Stomach (tissue), 9 donors: Measurements from ENCODE around the gene ITGA1. TPM values are rescaled to one million over a fixed set of nuclear protein-coding genes. Genes with fewer than 3 reads are reported as not detected.
"Not testable (repeated sequence)": the region's sequence is repeated elsewhere in the genome, so short reads cannot be mapped to it uniquely, and the experiment has no call there.

ENCODE experiments used
- DNase-seq, 2 donors: peaks; one replicate each; pipeline versions ENCODE4 v3.0.0 to v3.0.0-alpha.2; 2013 to 2019
- H3K27ac ChIP-seq, 5 donors: fragments of 200-600 bp in 4 of 5; sonication (generic) in 4 of 5; one replicate each; pipeline ENCODE4 v1.5.1; 2013 to 2019; ENCODE audit warnings: mild to moderate bottlenecking in 1 of 5, moderate library complexity in 1 of 5
- H3K27me3 ChIP-seq, 3 donors: fragments of 200-600 bp; sonication (generic); one replicate each; pipeline ENCODE4 v1.5.1; 2017 to 2019; ENCODE audit warnings: mixed run types in 1 of 3
- H3K36me3 ChIP-seq, 4 donors: fragments of 200-600 bp; sonication (generic); 1 replicate in 3 of 4; 2 replicates in 1 of 4; pipeline ENCODE4 v1.5.1; 2016 to 2019
- H3K4me1 ChIP-seq, 4 donors: fragments of 200-600 bp; sonication (generic); one replicate each; pipeline ENCODE4 v1.5.1; 2016 to 2019
- H3K4me3 ChIP-seq, 4 donors: fragments of 200-600 bp; sonication (generic) in 3 of 4; one replicate each; pipeline ENCODE4 v1.5.1; 2016 to 2019; ENCODE audit warnings: mild to moderate bottlenecking in 1 of 4
- H3K9me3 ChIP-seq, 4 donors: fragments of 200-600 bp; sonication (generic); one replicate each; pipeline ENCODE4 v1.5.1; 2016 to 2019
- CTCF ChIP-seq, 7 experiments: fragments of 450-650 bp in 4 of 7; fragments of 200-600 bp in 3 of 7; sonication (generic) in 3 of 7; IDR thresholded peaks; one replicate each; pipeline ENCODE4 v1.5.1; 2016 to 2019; ENCODE audit warnings: antibody characterized with exemption in 7 of 7, control low read depth in 2 of 7, mild to moderate bottlenecking in 1 of 7
- EP300 ChIP-seq: sonication (generic); formaldehyde crosslinking; IDR thresholded peaks from one replicate; pipeline ENCODE4 v1.6.1; 2017; ENCODE audit warnings: antibody characterized with exemption
- POLR2A ChIP-seq, 4 donors: fragments of 450-650 bp; IDR thresholded peaks; one replicate each; pipeline ENCODE4 v1.6.1; 2016; ENCODE audit warnings: antibody characterized with exemption in 4 of 4, control low read depth in 2 of 4, mild to moderate bottlenecking in 1 of 4, moderate library complexity in 1 of 4
- POLR2AphosphoS5 ChIP-seq, 3 donors: sonication (generic); formaldehyde crosslinking; IDR thresholded peaks; one replicate each; pipeline ENCODE4 v1.6.1; 2016; ENCODE audit warnings: antibody characterized with exemption in 3 of 3
- WGBS, 5 donors: extraction: QIAGEN DNeasy Blood & Tissue Kit in 3 of 5; methylation state at CpG; one replicate each; pipeline versions ENCODE4 v1.1.5 to v1.1.7; 2013 to 2018; 5-methylcytosine and 5-hydroxymethylcytosine counted together
- intact Hi-C: fragments of 100-400 bp; cut with DNase I; formaldehyde crosslinking; loops from one replicate; pipeline ENCODE4 v1.15.1; 2023; ENCODE audit warnings: low total_unique reads
- polyA plus RNA-seq, 3 donors: library from polyadenylated mRNA; stranded (reverse); fragments of 200-250 nt; gene quantifications; one replicate each; pipeline ENCODE4 v1.2.3, GENCODE V29; 2013
- total RNA-seq, 5 donors: library from RNA; depleted of rRNA; stranded (reverse); fragments of >200 nt; gene quantifications; one replicate each; pipeline versions ENCODE4 v1.1.0 to v1.2.3, GENCODE V29; 2014 to 2016
- donor health status: healthy with polysubstance abuse.
- donor health status: Bipolar disorder and iron deficiency.
- donor health status: healthy.

The ITGA1 gene
- total and polyA plus RNA-seq, 8 donors = 2.7 to 507 (median 77.0) TPM

GRCh38 chr5:52818360-52818759 lies 30.6 kb downstream of the ITGA1 start:
- H3K9me3 ChIP-seq = no peaks in the 10 kb centered on the region
- no peaks in the 10 kb centered on the region for H3K36me3 ChIP-seq
- intact Hi-C loops = no loop called here
- H3K27me3 ChIP-seq = no peaks in the 10 kb centered on the region
- TF ChIP-seq POLR2A (IDR thresholded peaks at IDR 0.05) = no peak
- TF ChIP-seq EP300 = no peak
- TF ChIP-seq CTCF (IDR thresholded peaks at IDR 0.05) = no peak
- TF ChIP-seq POLR2AphosphoS5 (IDR thresholded peaks at IDR 0.05) = no peak
- H3K27ac ChIP-seq = no peak overlapping the region
- H3K4me3 ChIP-seq = no peak overlapping the region
- DNase-seq = no peak
- peaks cover 0 to 63% (median 30%) of the 10 kb centered on the region in 4 donors for H3K4me1 ChIP-seq
- 86 to 96% (median 95%) methylated on average over 1 of the region's 1 CpG for WGBS, 5 donors

GRCh38 chr5:52818807-52819206 lies 31.1 kb downstream of the ITGA1 start:
- H3K4me1 ChIP-seq = peaks cover 0 to 64% (median 30%) of the 10 kb centered on the region in 4 donors
- 78 to 96% (median 83%) methylated on average over 3 of the region's 3 CpGs for WGBS, 5 donors
- H3K9me3 ChIP-seq, intact Hi-C loops, H3K27ac ChIP-seq, DNase-seq, H3K27me3 ChIP-seq, H3K36me3 ChIP-seq, H3K4me3 ChIP-seq: not testable (repeated sequence)

GRCh38 chr5:52821901-52822300 lies 34.2 kb downstream of the ITGA1 start:
- Histone ChIP-seq H3K27ac (peak overlapping the region in 3 of 5 donors; percentile 3 to 47 (median 10)), H3K9me3 (no peaks in the 10 kb centered on the region), H3K27me3 (no peaks in the 10 kb centered on the region), H3K4me1 (peaks cover 0 to 56% (median 29%) of the 10 kb centered on the region in 4 donors), H3K36me3 (no peaks in the 10 kb centered on the region), H3K4me3 (no peak overlapping the region)
- WGBS, 5 donors = 33 to 49% (median 44%) methylated on average over 1 of the region's 1 CpG
- no peak for TF ChIP-seq POLR2A (IDR thresholded peaks at IDR 0.05)
- no peak for TF ChIP-seq POLR2AphosphoS5 (IDR thresholded peaks at IDR 0.05)
- TF ChIP-seq EP300 = no peak
- TF ChIP-seq CTCF (IDR thresholded peaks at IDR 0.05) = no peak
- DNase-seq = no peak
- intact Hi-C loops = no loop called here

- Histone ChIP-seq H3K36me3 (no peaks in the 10 kb centered on the region), H3K9me3 (no peaks in the 10 kb centered on the region), H3K4me3 (no peak overlapping the region), H3K4me1 (peaks cover 0 to 51% (median 27%) of the 10 kb centered on the region in 4 donors), H3K27ac (peak overlapping the region in 3 of 5 donors; percentile 3 to 47 (median 10)), H3K27me3 (no peaks in the 10 kb centered on the region)
- TF ChIP-seq EP300 (no peak), CTCF (IDR thresholded peaks at IDR 0.05) (no peak), POLR2AphosphoS5 (IDR thresholded peaks at IDR 0.05) (no peak), POLR2A (IDR thresholded peaks at IDR 0.05) (no peak)
- 52 to 80% (median 62%) methylated on average over 6 of the region's 6 CpGs for WGBS, 5 donors
- peak in 1 of 2 donors; percentile 79 for DNase-seq
- intact Hi-C loops = no loop called here
Measured at GRCh38 chr5:52822437-52822836, 34.7 kb downstream of the ITGA1 start.

DNA sequence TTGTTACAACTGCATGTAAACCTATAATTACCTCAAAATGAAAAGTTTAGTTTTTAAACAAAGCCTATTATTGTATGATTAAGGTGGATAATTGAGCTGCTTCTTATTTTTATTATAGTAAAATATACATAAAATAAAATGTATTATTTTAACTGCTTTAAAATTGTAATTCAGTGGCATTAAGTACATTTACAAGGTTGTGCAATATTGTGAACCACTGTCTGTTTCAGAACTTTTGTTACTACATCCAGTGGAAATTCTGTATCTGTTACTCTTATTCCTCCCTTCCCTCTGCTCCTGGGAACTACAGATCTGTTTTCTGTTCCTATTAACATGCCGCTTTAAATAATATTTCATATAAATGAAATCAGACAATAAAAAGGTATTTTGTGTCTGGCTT lies 37.1 kb downstream of the ITGA1 start:
- H3K4me3 ChIP-seq = no peak overlapping the region
- intact Hi-C loops = no loop called here
- WGBS, 5 donors = 94 to 100% (median 98%) methylated on average over 1 of the region's 1 CpG
- no peaks in the 10 kb centered on the region for H3K27me3 ChIP-seq
- peaks cover 0 to 5% (median 0%) of the 10 kb centered on the region in 4 donors for H3K9me3 ChIP-seq
- TF ChIP-seq EP300 = no peak
- no peak for TF ChIP-seq CTCF (IDR thresholded peaks at IDR 0.05)
- TF ChIP-seq POLR2AphosphoS5 (IDR thresholded peaks at IDR 0.05) = no peak
- TF ChIP-seq POLR2A (IDR thresholded peaks at IDR 0.05) = no peak
- no peak overlapping the region for H3K27ac ChIP-seq
- no peaks in the 10 kb centered on the region for H3K36me3 ChIP-seq
- no peak for DNase-seq
- H3K4me1 ChIP-seq = peaks cover 0 to 44% (median 23%) of the 10 kb centered on the region in 4 donors
